ENCODE measurements around the gene ATP6V0A1.

Gene ATP6V0A1

DNA sequence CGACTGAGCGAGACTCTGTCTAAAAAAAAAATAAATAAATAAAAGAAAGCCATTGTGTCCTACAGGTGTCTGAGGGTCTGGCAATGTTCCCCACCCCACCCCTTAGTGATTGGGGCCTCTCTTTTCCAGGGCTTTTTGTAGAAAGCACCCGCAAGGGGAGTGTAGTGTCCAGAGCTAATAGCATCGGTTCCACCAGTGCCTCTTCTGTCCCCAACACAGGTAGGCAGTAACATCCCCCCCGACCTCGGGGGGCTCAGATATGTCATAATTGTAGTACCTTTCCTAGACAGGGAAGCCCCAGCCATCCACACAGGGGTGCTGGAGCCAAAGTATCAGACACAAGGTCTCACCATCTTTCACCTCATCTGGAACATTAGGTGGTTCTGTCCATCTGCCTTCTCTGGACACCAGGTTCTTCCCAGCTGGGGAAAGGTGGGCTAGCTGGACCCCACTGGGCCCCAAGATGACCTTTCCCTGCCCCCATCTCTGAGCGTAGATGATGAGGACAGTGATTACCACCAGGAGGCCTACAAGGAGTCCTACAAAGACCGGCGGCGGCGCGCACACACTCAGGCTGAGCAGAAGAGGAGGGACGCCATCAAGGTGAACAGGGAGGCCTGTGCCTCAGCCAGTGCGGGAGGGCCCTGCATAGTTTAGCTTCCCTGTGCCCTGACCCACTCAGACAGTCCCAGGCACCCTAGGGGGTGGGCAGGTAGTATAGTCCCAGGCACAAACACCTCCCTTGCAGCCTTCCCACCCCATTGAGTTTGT lies 109.8 kb downstream of the ATP6V0A1 start:
- DNase-seq (ENCODE audit: low read depth) = no peak
- no peak for TF ChIP-seq CTCF (IDR thresholded peaks at IDR 0.05; ENCODE audit: insufficient read depth, low read depth, low read length, missing control alignments)
- no peak overlapping the region; the same call in 1 of the 2 replicates for H3K4me3 ChIP-seq (ENCODE audit: low read depth, low read length)

GRCh38 chr17:42571435-42572225 lies 113.0 kb downstream of the ATP6V0A1 start:
- no peak for DNase-seq (ENCODE audit: low read depth)
- TF ChIP-seq CTCF (IDR thresholded peaks at IDR 0.05; ENCODE audit: insufficient read depth, low read depth, low read length, missing control alignments) = no peak
- H3K4me3 ChIP-seq (ENCODE audit: low read depth, low read length) = no peak overlapping the region

Data from GM12865 (cell line).